Skeletal muscle satellite cell (primary cell): ENCODE measurements around the gene B4GALNT3.
A peak's percentile ranks its signal among the peaks of the same experiment; 100 is the strongest.

Experiments used
- H3K27me3 ChIP-seq: 2 replicates; pipeline ENCODE4 v1.7.0; 2013; ENCODE audit warnings: low read length; ENCODE audit not compliant: control insufficient read depth, insufficient read depth
- H3K36me3 ChIP-seq: 2 replicates; pipeline ENCODE4 v1.7.0; 2013; ENCODE audit warnings: mild to moderate bottlenecking, control low read depth, low read length; ENCODE audit not compliant: insufficient read depth
- H3K4me1 ChIP-seq: 2 replicates; pipeline ENCODE4 v1.7.0; 2013; ENCODE audit warnings: low read length; ENCODE audit not compliant: control insufficient read depth, insufficient read depth
- H3K4me2 ChIP-seq: 2 replicates; pipeline ENCODE4 v1.7.0; 2013; ENCODE audit warnings: mild to moderate bottlenecking, low read length
- H3K4me3 ChIP-seq: 2 replicates; pipeline ENCODE4 v1.7.0; 2013; ENCODE audit warnings: low read length
- H3K9ac ChIP-seq: 2 replicates; pipeline ENCODE4 v1.7.0; 2013; ENCODE audit warnings: mild to moderate bottlenecking, low read depth, low read length, moderate library complexity
- H3K9me3 ChIP-seq: replicated peaks from 2 replicates; pipeline ENCODE4 v1.7.0; 2013; ENCODE audit warnings: mild to moderate bottlenecking, control low read depth, low read length

B4GALNT3 gene

GRCh38 chr12:531951-532585 lies 72.3 kb downstream of the B4GALNT3 start:
- H3K4me2 ChIP-seq, result no peak overlapping the region
- no peak overlapping the region for H3K4me3 ChIP-seq
- H3K27me3 ChIP-seq, result peaks cover 17% of the 10 kb centered on the region
- H3K9ac ChIP-seq, result no peak overlapping the region
- no peaks in the 10 kb centered on the region for H3K36me3 ChIP-seq
- H3K4me1 ChIP-seq, result peaks cover 25% of the 10 kb centered on the region
- H3K9me3 ChIP-seq, result no peaks in the 10 kb centered on the region

GRCh38 chr12:532908-533565 lies 73.3 kb downstream of the B4GALNT3 start:
- H3K9me3 ChIP-seq, result no peaks in the 10 kb centered on the region
- no peak overlapping the region for H3K4me3 ChIP-seq
- H3K27me3 ChIP-seq, result peaks cover 13% of the 10 kb centered on the region
- peaks cover 25% of the 10 kb centered on the region for H3K4me1 ChIP-seq
- no peaks in the 10 kb centered on the region for H3K36me3 ChIP-seq
- H3K9ac ChIP-seq, result peak overlapping the region; percentile 64
- peak overlapping the region; percentile 28 for H3K4me2 ChIP-seq

- H3K9me3 ChIP-seq, result no peaks in the 10 kb centered on the region
- H3K4me2 ChIP-seq, result no peak overlapping the region
- peaks cover 27% of the 10 kb centered on the region for H3K4me1 ChIP-seq
- peaks cover 13% of the 10 kb centered on the region for H3K27me3 ChIP-seq
- H3K9ac ChIP-seq, result peak overlapping the region; percentile 64
- no peak overlapping the region for H3K4me3 ChIP-seq
- no peaks in the 10 kb centered on the region for H3K36me3 ChIP-seq
Measured at GRCh38 chr12:533718-534117, 74.0 kb downstream of the B4GALNT3 start.

GRCh38 chr12:534216-534615 lies 74.5 kb downstream of the B4GALNT3 start:
- H3K4me2 ChIP-seq, result no peak overlapping the region
- peaks cover 13% of the 10 kb centered on the region for H3K27me3 ChIP-seq
- no peak overlapping the region for H3K9ac ChIP-seq
- H3K4me1 ChIP-seq, result peaks cover 32% of the 10 kb centered on the region
- H3K4me3 ChIP-seq, result no peak overlapping the region
- H3K9me3 ChIP-seq, result no peaks in the 10 kb centered on the region
- no peaks in the 10 kb centered on the region for H3K36me3 ChIP-seq

- Histone ChIP-seq H3K9me3 (no peaks in the 10 kb centered on the region), H3K4me2 (no peak overlapping the region), H3K9ac (no peak overlapping the region), H3K4me1 (peaks cover 31% of the 10 kb centered on the region), H3K36me3 (no peaks in the 10 kb centered on the region), H3K4me3 (no peak overlapping the region), H3K27me3 (peaks cover 13% of the 10 kb centered on the region)
Measured at GRCh38 chr12:535396-535795, 75.7 kb downstream of the B4GALNT3 start.

GRCh38 chr12:536751-537245 lies 77.1 kb downstream of the B4GALNT3 start:
- H3K36me3 ChIP-seq, result no peaks in the 10 kb centered on the region
- H3K9ac ChIP-seq, result no peak overlapping the region
- peaks cover 31% of the 10 kb centered on the region for H3K4me1 ChIP-seq
- no peak overlapping the region for H3K4me2 ChIP-seq
- H3K4me3 ChIP-seq, result no peak overlapping the region
- peaks cover 13% of the 10 kb centered on the region for H3K27me3 ChIP-seq
- H3K9me3 ChIP-seq, result no peaks in the 10 kb centered on the region

- no peak overlapping the region for H3K9ac ChIP-seq
- no peak overlapping the region for H3K4me2 ChIP-seq
- H3K4me1 ChIP-seq, result peaks cover 23% of the 10 kb centered on the region
- no peaks in the 10 kb centered on the region for H3K36me3 ChIP-seq
- peaks cover 17% of the 10 kb centered on the region for H3K27me3 ChIP-seq
- H3K4me3 ChIP-seq, result no peak overlapping the region
- H3K9me3 ChIP-seq, result no peaks in the 10 kb centered on the region
Measured at GRCh38 chr12:537772-538171, 78.0 kb downstream of the B4GALNT3 start.

- no peak overlapping the region for H3K4me3 ChIP-seq
- H3K27me3 ChIP-seq, result peaks cover 18% of the 10 kb centered on the region
- no peak overlapping the region for H3K9ac ChIP-seq
- H3K4me1 ChIP-seq, result peaks cover 15% of the 10 kb centered on the region
- H3K9me3 ChIP-seq, result no peaks in the 10 kb centered on the region
- H3K4me2 ChIP-seq, result no peak overlapping the region
- no peaks in the 10 kb centered on the region for H3K36me3 ChIP-seq
Measured at GRCh38 chr12:538731-539539, 79.2 kb downstream of the B4GALNT3 start.

GRCh38 chr12:539540-540310 lies 80.0 kb downstream of the B4GALNT3 start:
- Histone ChIP-seq H3K36me3 (no peaks in the 10 kb centered on the region), H3K4me1 (peaks cover 15% of the 10 kb centered on the region), H3K9ac (no peak overlapping the region), H3K27me3 (peaks cover 24% of the 10 kb centered on the region), H3K4me3 (no peak overlapping the region), H3K4me2 (no peak overlapping the region), H3K9me3 (no peaks in the 10 kb centered on the region)

GRCh38 chr12:541676-542324 lies 82.1 kb downstream of the B4GALNT3 start:
- Histone ChIP-seq H3K36me3 (no peaks in the 10 kb centered on the region), H3K4me2 (no peak overlapping the region), H3K4me1 (peaks cover 15% of the 10 kb centered on the region), H3K27me3 (peaks cover 25% of the 10 kb centered on the region), H3K9ac (no peak overlapping the region), H3K9me3 (no peaks in the 10 kb centered on the region), H3K4me3 (no peak overlapping the region)
